Stimulated activated CD8-positive, alpha-beta memory T cell treated with anti-CD3 and anti-CD28 coated beads, Interleukin-4, amount 100 ng/mL, for 48 hours (primary cell): ENCODE data around the gene NCOA5.

ENCODE experiments used
- DNase-seq: peaks from one replicate; pipeline ENCODE4 v3.0.0-alpha.2; 2020

Gene NCOA5

GRCh38 chr20:46058599-46059281 lies 31.0 kb downstream of the NCOA5 start:
- no peak for DNase-seq

- DNase-seq, result peak; percentile 40
Observed at GRCh38 chr20:46057856-46058598, 31.7 kb downstream of the NCOA5 start.

- DNase-seq, result peak; percentile 49
Observed at GRCh38 chr20:46056970-46057855, 32.5 kb downstream of the NCOA5 start.

GRCh38 chr20:46056027-46056833 lies 33.5 kb downstream of the NCOA5 start:
- no peak for DNase-seq

- no peak for DNase-seq
Observed at GRCh38 chr20:46055269-46055668, 34.5 kb downstream of the NCOA5 start.

GRCh38 chr20:46054606-46055005 lies 35.2 kb downstream of the NCOA5 start:
- no peak for DNase-seq

- DNase-seq, result no peak
Observed at GRCh38 chr20:46053416-46053815, 36.3 kb downstream of the NCOA5 start.

GRCh38 chr20:46051556-46052308 lies 38.0 kb downstream of the NCOA5 start:
- no peak for DNase-seq

- DNase-seq, result no peak
Observed at GRCh38 chr20:46050885-46051284, 38.9 kb downstream of the NCOA5 start.

GRCh38 chr20:46050444-46050843 lies 39.3 kb downstream of the NCOA5 start:
- no peak for DNase-seq

- DNase-seq, result no peak
Observed at GRCh38 chr20:46049815-46050214, 39.9 kb downstream of the NCOA5 start.

GRCh38 chr20:46049190-46049589 lies 40.6 kb downstream of the NCOA5 start:
- DNase-seq, result no peak

- no peak for DNase-seq
Observed at GRCh38 chr20:46047821-46048220, 41.9 kb downstream of the NCOA5 start.

- DNase-seq, result no peak
Observed at GRCh38 chr20:46046588-46047310, 43.0 kb downstream of the NCOA5 start.

GRCh38 chr20:46044896-46045295 lies 44.9 kb downstream of the NCOA5 start:
- DNase-seq, result no peak

GRCh38 chr20:46043556-46043955 lies 46.2 kb downstream of the NCOA5 start:
- no peak for DNase-seq

GRCh38 chr20:46040902-46041535 lies 48.7 kb downstream of the NCOA5 start:
- DNase-seq, result peak; percentile 77

- DNase-seq, result no peak
Observed at GRCh38 chr20:46037036-46037435, 52.7 kb downstream of the NCOA5 start.

GRCh38 chr20:46036370-46036769 lies 53.4 kb downstream of the NCOA5 start:
- DNase-seq, result no peak

- DNase-seq, result no peak
Observed at GRCh38 chr20:46035713-46036112, 54.0 kb downstream of the NCOA5 start.

GRCh38 chr20:46035253-46035652 lies 54.5 kb downstream of the NCOA5 start:
- no peak for DNase-seq
